Measurements from ENCODE around the gene CHPF. TPM values are rescaled to one million over a fixed set of nuclear protein-coding genes. Genes with fewer than 3 reads are reported as not detected.

The CHPF gene
- total RNA-seq, 1 experiment from 2014 or later, result 13.8 TPM

DNA sequence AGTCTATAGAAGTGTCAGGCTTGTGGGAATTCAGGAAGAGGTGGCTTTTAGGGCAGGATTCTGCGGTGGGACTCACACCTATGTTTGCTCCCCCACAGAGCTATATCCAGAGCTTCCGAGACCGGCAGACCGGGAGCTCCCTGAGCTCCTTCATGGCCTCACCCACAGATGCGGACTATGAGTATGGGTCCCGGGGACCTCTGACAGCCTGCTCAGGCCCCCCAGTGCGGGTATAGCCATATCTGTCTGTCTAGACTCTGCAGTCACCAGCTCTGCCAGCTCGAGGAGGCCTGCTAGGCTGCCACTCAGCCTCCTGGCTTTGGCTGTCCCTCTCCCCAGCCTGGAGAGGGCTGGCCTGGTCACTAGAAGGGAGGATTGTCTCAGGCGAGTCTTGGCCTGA, 6.0 kb upstream of the CHPF start:
- Histone ChIP-seq H3K4me3 (ENCODE audit: low read depth, low read length, poor library complexity, severe bottlenecking) (no peak overlapping the region), H3K9me3 (ENCODE audit: low read depth, low read length, poor library complexity, severe bottlenecking) (no peaks in the 10 kb centered on the region), H3K27ac (ENCODE audit: low read depth, low read length, poor library complexity, severe bottlenecking) (no peak overlapping the region), H3K36me3 (ENCODE audit: insufficient read depth, low read length, poor library complexity, severe bottlenecking) (no peaks in the 10 kb centered on the region), H3K4me1 (ENCODE audit: insufficient read depth, low read length, poor library complexity, severe bottlenecking) (peaks cover 2% of the 10 kb centered on the region), H3K27me3 (replicated peaks; ENCODE audit: insufficient read depth, low read depth, low read length, poor library complexity) (no peaks in the 10 kb centered on the region)
- ChIA-PET POLR2A (ENCODE audit: low non-redundant PET) (no interaction called here), CTCF (no interaction called here)
- TF ChIP-seq, protein P1, sequence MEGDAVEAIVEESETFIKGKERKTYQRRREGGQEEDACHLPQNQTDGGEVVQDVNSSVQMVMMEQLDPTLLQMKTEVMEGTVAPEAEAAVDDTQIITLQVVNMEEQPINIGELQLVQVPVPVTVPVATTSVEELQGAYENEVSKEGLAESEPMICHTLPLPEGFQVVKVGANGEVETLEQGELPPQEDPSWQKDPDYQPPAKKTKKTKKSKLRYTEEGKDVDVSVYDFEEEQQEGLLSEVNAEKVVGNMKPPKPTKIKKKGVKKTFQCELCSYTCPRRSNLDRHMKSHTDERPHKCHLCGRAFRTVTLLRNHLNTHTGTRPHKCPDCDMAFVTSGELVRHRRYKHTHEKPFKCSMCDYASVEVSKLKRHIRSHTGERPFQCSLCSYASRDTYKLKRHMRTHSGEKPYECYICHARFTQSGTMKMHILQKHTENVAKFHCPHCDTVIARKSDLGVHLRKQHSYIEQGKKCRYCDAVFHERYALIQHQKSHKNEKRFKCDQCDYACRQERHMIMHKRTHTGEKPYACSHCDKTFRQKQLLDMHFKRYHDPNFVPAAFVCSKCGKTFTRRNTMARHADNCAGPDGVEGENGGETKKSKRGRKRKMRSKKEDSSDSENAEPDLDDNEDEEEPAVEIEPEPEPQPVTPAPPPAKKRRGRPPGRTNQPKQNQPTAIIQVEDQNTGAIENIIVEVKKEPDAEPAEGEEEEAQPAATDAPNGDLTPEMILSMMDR (conservative IDR thresholded peaks at IDR 0.05; ENCODE audit: low read depth, low read length), result no peak
- no peak for TF ChIP-seq EZH2 (IDR thresholded peaks at IDR 0.05; ENCODE audit: borderline replicate concordance, low read depth, low read length, poor library complexity, severe bottlenecking)
- intact Hi-C loops (cut with micrococcal nuclease; ENCODE audit: unreplicated experiment), result no loop called here
- BruUV-seq (replicated peaks), result no TSS peak
- no peak for DNase-seq (ENCODE audit: low spot score)

DNA sequence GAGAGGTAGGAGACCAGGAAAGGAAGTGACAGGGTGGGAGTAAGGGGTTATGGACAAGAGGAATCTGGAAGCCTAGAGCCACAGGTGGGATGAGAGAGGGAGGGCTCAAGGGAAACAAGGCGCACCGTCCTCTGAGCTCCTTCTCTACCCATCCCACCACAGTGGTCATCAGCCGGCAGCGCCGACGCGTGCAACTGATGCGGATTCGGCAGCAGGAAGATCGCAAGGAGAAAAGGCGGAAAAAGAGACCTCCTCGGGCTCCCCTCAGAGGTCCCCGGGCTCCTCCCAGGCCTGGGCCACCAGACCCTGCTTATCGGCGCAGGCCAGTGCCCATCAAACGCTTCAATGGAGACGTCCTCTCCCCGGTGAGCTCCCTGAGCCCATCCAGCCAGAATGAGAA, 5.4 kb upstream of the CHPF start:
- no peaks in the 10 kb centered on the region for H3K36me3 ChIP-seq (ENCODE audit: insufficient read depth, low read length, poor library complexity, severe bottlenecking)
- no peak overlapping the region for H3K4me3 ChIP-seq (ENCODE audit: low read depth, low read length, poor library complexity, severe bottlenecking)
- ChIA-PET POLR2A (ENCODE audit: low non-redundant PET) (no interaction called here), CTCF (no interaction called here)
- no peak for DNase-seq (ENCODE audit: low spot score)
- H3K27ac ChIP-seq (ENCODE audit: low read depth, low read length, poor library complexity, severe bottlenecking), result no peak overlapping the region
- no peaks in the 10 kb centered on the region for H3K27me3 ChIP-seq (replicated peaks; ENCODE audit: insufficient read depth, low read depth, low read length, poor library complexity)
- TF ChIP-seq, protein P1 (conservative IDR thresholded peaks at IDR 0.05; ENCODE audit: low read depth, low read length), result no peak
- TF ChIP-seq EZH2 (IDR thresholded peaks at IDR 0.05; ENCODE audit: borderline replicate concordance, low read depth, low read length, poor library complexity, severe bottlenecking), result no peak
- intact Hi-C loops (cut with micrococcal nuclease; ENCODE audit: unreplicated experiment), result no loop called here
- BruUV-seq (replicated peaks), result no TSS peak
- H3K9me3 ChIP-seq (ENCODE audit: low read depth, low read length, poor library complexity, severe bottlenecking), result no peaks in the 10 kb centered on the region
- peaks cover 5% of the 10 kb centered on the region for H3K4me1 ChIP-seq (ENCODE audit: insufficient read depth, low read length, poor library complexity, severe bottlenecking)

DNA sequence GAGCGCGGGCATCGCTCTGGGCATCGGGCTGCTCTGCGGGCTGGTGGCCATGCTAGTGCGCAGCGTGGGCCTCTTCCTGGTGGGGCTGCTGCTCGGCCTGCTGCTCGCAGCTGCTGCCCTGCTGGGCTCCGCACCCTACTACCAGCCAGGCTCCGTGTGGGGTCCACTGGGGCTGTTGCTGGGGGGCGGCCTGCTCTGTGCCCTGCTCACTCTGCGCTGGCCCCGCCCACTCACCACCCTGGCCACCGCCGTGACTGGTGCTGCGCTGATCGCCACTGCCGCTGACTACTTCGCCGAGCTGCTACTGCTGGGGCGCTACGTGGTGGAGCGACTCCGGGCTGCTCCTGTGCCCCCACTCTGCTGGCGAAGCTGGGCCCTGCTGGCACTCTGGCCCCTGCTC, 4.0 kb upstream of the CHPF start:
- no peak overlapping the region for H3K27ac ChIP-seq (ENCODE audit: low read depth, low read length, poor library complexity, severe bottlenecking)
- peaks cover 8% of the 10 kb centered on the region for H3K4me1 ChIP-seq (ENCODE audit: insufficient read depth, low read length, poor library complexity, severe bottlenecking)
- no peak overlapping the region for H3K4me3 ChIP-seq (ENCODE audit: low read depth, low read length, poor library complexity, severe bottlenecking)
- CTCF ChIA-PET, result interaction anchor here (0.5 kb wide), 1 partner anchor 593 kb away, joined by 3 read pairs; no protein-coding TSS in a partner anchor
- POLR2A ChIA-PET (ENCODE audit: low non-redundant PET), result no interaction called here
- H3K36me3 ChIP-seq (ENCODE audit: insufficient read depth, low read length, poor library complexity, severe bottlenecking), result no peaks in the 10 kb centered on the region
- DNase-seq (ENCODE audit: low spot score), result no peak
- H3K27me3 ChIP-seq (replicated peaks; ENCODE audit: insufficient read depth, low read depth, low read length, poor library complexity), result no peaks in the 10 kb centered on the region
- BruUV-seq (replicated peaks), result no TSS peak
- H3K9me3 ChIP-seq (ENCODE audit: low read depth, low read length, poor library complexity, severe bottlenecking), result no peaks in the 10 kb centered on the region
- intact Hi-C loops (cut with micrococcal nuclease; ENCODE audit: unreplicated experiment), result no loop called here
- TF ChIP-seq, protein P1 (conservative IDR thresholded peaks at IDR 0.05; ENCODE audit: low read depth, low read length), result no peak
- no peak for TF ChIP-seq EZH2 (IDR thresholded peaks at IDR 0.05; ENCODE audit: borderline replicate concordance, low read depth, low read length, poor library complexity, severe bottlenecking)

Measured in A673 (cell line).